Immature natural killer cell (primary cell): Measurements from ENCODE around the gene MTMR10. TPM values are rescaled to one million over a fixed set of nuclear protein-coding genes. Genes with fewer than 3 reads are reported as not detected.

Source experiments
- DNase-seq, 3 donors: peaks; one replicate each; pipeline ENCODE4 v3.0.0; 2022; ENCODE audit warnings: mixed read lengths in 1 of 3
- H3K27ac Mint-ChIP-seq, 6 donors: one replicate each; pipeline ENCODE4 v1.8.0; 2020; ENCODE audit warnings: mixed read lengths in 6 of 6, mild to moderate bottlenecking in 5 of 6, inconsistent platforms in 4 of 6, moderate library complexity in 3 of 6
- H3K27me3 Mint-ChIP-seq, 3 donors: one replicate each; pipeline ENCODE4 v1.8.0; 2020 to 2021; ENCODE audit warnings: low read depth in 3 of 3, mild to moderate bottlenecking in 3 of 3, mixed read lengths in 3 of 3, moderate library complexity in 3 of 3, inconsistent platforms in 1 of 3
- H3K36me3 Mint-ChIP-seq, 3 donors: one replicate each; pipeline ENCODE4 v1.8.0; 2020; ENCODE audit warnings: mixed read lengths in 3 of 3, inconsistent platforms in 2 of 3, mild to moderate bottlenecking in 2 of 3
- H3K4me1 Mint-ChIP-seq, 2 donors: one replicate each; pipeline ENCODE4 v1.8.0; 2020; ENCODE audit warnings: inconsistent platforms in 2 of 2, mild to moderate bottlenecking in 2 of 2, mixed read lengths in 2 of 2, moderate library complexity in 1 of 2
- H3K4me3 Mint-ChIP-seq, 5 donors: one replicate each; pipeline ENCODE4 v1.8.0; 2020; ENCODE audit warnings: mild to moderate bottlenecking in 5 of 5, mixed read lengths in 5 of 5, inconsistent platforms in 3 of 5, moderate library complexity in 3 of 5
- H3K9me3 Mint-ChIP-seq, 6 donors: one replicate each; pipeline ENCODE4 v1.8.0; 2020; ENCODE audit warnings: mild to moderate bottlenecking in 6 of 6, mixed read lengths in 6 of 6, inconsistent platforms in 4 of 6, moderate library complexity in 3 of 6
- polyA plus RNA-seq, 3 donors: library from polyadenylated mRNA; unstranded; fragments of 300-500 nt; fragmentation: Illumina TruSeq; gene quantifications; one replicate each; pipeline ENCODE4 v1.2.3, GENCODE V29; 2021

The MTMR10 gene
- polyA plus RNA-seq, 3 donors from 2014 or later = 3.3 to 10.7 (median 4.0) TPM

DNA sequence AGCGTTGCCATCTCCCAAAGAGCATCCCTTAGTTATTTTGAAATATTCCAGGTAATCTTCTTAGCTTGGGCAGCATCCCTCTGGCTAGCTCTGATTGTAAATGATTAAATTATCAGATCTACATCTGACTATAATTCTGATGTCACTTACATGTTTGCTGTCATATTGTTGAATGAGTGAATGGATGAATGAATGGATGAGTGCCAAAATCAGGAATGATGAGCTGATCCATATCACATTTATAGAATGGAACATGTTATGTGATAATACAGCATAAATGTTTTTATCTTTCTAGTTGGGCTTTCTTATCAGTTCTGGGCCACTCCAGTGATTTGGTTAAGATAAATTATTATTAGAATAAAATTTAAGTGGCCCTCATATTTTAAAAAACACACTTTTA lies 73.8 kb downstream of the MTMR10 start:
- peaks cover 0 to 2% (median 2%) of the 10 kb centered on the region in 3 donors for H3K27me3 Mint-ChIP-seq
- no peak overlapping the region for H3K27ac Mint-ChIP-seq
- peaks cover 13 to 42% (median 27%) of the 10 kb centered on the region in 3 donors for H3K36me3 Mint-ChIP-seq
- no peak for DNase-seq
- H3K9me3 Mint-ChIP-seq = no peaks in the 10 kb centered on the region
- no peak overlapping the region for H3K4me3 Mint-ChIP-seq
- H3K4me1 Mint-ChIP-seq = no peaks in the 10 kb centered on the region

DNA sequence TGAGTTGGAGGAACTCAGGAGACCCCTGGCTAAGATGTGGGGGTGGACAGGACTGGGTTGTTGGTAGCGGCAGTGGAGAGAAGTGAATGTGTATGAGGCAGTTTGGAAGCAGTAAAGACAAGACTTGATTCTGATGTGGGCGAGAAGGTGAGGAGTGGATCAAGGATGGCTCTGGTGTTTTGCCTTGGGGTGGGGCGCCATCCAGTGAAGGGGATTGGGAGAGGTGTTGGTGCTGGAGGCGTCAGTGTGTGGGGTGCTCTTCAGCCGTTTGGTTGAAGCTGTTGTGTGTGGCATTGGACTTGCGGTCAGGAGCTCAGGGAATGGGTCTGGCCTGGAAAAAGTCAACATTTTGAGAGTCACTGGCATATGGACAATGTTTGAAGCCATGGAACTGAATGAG lies 74.4 kb downstream of the MTMR10 start:
- Mint-ChIP-seq H3K27ac (no peak overlapping the region), H3K4me3 (no peak overlapping the region), H3K4me1 (no peaks in the 10 kb centered on the region)

DNA sequence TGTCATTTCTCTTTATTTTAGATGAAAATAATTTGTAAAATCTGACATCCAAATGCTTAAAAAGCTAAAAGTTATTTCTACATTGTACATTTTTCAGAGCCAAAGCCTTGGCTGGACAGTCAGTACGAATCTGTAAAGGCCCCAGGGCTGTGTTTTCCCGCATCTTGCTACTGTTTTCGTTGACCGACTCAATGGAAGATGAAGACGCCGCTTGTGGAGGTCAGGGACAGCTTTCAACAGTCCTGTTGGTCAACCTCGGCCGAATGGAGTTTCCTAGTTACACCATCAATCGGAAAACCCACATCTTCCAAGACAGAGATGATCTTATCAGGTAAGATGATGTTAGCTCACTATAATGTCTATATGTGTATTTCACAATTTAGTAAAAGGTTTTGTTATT lies 77.7 kb downstream of the MTMR10 start:
- H3K27me3 Mint-ChIP-seq = peaks cover 0 to 4% (median 0%) of the 10 kb centered on the region in 3 donors
- DNase-seq = no peak
- no peak overlapping the region for H3K4me3 Mint-ChIP-seq
- peaks cover 16 to 46% (median 24%) of the 10 kb centered on the region in 3 donors for H3K36me3 Mint-ChIP-seq
- peaks cover 0 to 4% of the 10 kb centered on the region in 2 donors for H3K4me1 Mint-ChIP-seq
- H3K9me3 Mint-ChIP-seq = no peaks in the 10 kb centered on the region
- H3K27ac Mint-ChIP-seq = no peak overlapping the region

More for the DNA sequence above, 74.4 kb downstream of the MTMR10 start:
- Mint-ChIP-seq H3K36me3 (peaks cover 10 to 41% (median 22%) of the 10 kb centered on the region in 3 donors), H3K27me3 (peaks cover 0 to 2% (median 2%) of the 10 kb centered on the region in 3 donors), H3K9me3 (no peaks in the 10 kb centered on the region)
- DNase-seq = no peak

DNA sequence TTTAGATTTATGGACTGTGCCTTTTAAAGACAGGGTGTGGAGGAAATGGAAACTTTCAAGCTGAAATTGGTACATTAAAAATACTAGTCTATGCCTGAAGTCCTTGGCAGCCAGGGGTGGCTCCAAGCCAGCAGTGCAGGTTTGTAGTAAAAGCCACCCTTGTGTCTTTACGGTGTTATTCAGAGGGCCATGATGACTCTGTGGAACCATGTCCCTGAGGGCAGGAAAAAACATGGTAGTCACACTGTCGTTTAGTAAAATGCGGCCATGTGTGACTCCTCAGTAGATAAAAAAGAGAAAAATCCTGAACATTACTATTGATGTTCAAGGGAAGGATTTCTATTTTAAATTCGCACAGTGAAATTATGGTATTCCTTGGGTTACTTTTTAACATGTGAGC lies 85.1 kb downstream of the MTMR10 start:
- peaks cover 24 to 35% of the 10 kb centered on the region in 2 donors for H3K4me1 Mint-ChIP-seq
- no peak for DNase-seq
- no peak overlapping the region for H3K27ac Mint-ChIP-seq
- no peak overlapping the region for H3K4me3 Mint-ChIP-seq
- H3K27me3 Mint-ChIP-seq = peaks cover 0 to 10% (median 0%) of the 10 kb centered on the region in 3 donors
- no peaks in the 10 kb centered on the region for H3K9me3 Mint-ChIP-seq
- H3K36me3 Mint-ChIP-seq = peaks cover 9 to 22% (median 11%) of the 10 kb centered on the region in 3 donors

DNA sequence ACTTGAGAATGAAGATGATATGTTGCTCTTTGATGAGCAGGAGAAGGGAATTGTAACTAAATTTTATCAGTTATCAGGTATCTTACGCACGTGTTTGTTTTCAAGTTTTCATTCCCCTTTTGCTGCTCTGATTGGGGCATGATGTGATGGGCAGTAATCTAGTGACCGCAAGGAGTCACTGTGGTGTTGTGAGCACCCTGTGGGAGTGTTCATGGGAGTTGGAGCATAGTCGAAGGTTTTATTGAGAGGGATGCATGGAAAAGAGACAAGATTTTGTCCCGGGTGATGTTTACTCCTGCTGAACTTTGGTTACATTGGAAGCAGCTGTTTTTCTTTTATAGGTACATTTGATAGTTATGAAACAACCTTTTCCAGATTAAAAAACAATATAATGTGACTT lies 85.6 kb downstream of the MTMR10 start:
- H3K27ac Mint-ChIP-seq = peak overlapping the region in 1 of 6 donors; percentile 31
- peaks cover 0 to 10% (median 0%) of the 10 kb centered on the region in 3 donors for H3K27me3 Mint-ChIP-seq
- H3K9me3 Mint-ChIP-seq = no peaks in the 10 kb centered on the region
- peaks cover 24 to 35% of the 10 kb centered on the region in 2 donors for H3K4me1 Mint-ChIP-seq
- H3K36me3 Mint-ChIP-seq = peaks cover 9 to 21% (median 11%) of the 10 kb centered on the region in 3 donors
- DNase-seq = no peak
- peak overlapping the region in 1 of 5 donors; percentile 4 for H3K4me3 Mint-ChIP-seq

DNA sequence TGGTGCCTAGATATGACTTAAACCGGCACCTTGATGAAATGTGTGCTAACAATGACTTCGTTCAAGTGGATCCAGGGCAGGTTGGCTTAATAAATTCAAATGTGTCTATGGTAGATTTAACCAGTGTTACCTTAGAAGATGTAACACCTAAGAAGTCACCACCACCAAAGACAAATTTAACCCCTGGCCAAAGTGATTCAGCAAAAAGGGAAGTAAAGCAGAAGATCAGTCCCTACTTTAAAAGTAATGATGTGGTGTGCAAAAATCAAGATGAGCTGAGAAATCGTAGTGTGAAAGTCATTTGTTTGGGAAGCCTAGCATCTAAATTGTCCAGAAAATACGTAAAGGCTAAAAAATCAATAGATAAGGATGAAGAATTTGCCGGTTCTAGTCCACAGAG lies 86.6 kb downstream of the MTMR10 start:
- H3K27me3 Mint-ChIP-seq = peaks cover 0 to 8% (median 0%) of the 10 kb centered on the region in 3 donors
- H3K4me3 Mint-ChIP-seq = peak overlapping the region; percentile 22 to 95 (median 92)
- DNase-seq = no peak
- H3K27ac Mint-ChIP-seq = peak overlapping the region in 1 of 6 donors; percentile 48
- no peaks in the 10 kb centered on the region for H3K9me3 Mint-ChIP-seq
- peaks cover 6 to 16% (median 8%) of the 10 kb centered on the region in 3 donors for H3K36me3 Mint-ChIP-seq
- H3K4me1 Mint-ChIP-seq = peaks cover 24 to 35% of the 10 kb centered on the region in 2 donors

- Mint-ChIP-seq H3K4me3 (peak within 1 kb of the TSS; percentile 92 to 98 (median 95)), H3K27ac (peak within 1 kb of the TSS; percentile 74 to 83 (median 79)), H3K27me3 (peaks cover 0 to 8% (median 0%) of the 10 kb centered on the region in 3 donors), H3K9me3 (no peaks in the 10 kb centered on the region), H3K36me3 (peaks cover under 1 to 7% (median 2%) of the 10 kb centered on the region in 3 donors), H3K4me1 (peaks cover 24 to 30% of the 10 kb centered on the region in 2 donors)
- DNase-seq = peak; percentile 48 to 66 (median 63)
Measured at GRCh38 chr15:30903497-30904187, 87.8 kb downstream of the MTMR10 start, which contains the start of gene FAN1. TSS of gene FAN1 (plus strand) at chr15:30903915. CDS start at chr15:30904664, 749 bp downstream.

DNA sequence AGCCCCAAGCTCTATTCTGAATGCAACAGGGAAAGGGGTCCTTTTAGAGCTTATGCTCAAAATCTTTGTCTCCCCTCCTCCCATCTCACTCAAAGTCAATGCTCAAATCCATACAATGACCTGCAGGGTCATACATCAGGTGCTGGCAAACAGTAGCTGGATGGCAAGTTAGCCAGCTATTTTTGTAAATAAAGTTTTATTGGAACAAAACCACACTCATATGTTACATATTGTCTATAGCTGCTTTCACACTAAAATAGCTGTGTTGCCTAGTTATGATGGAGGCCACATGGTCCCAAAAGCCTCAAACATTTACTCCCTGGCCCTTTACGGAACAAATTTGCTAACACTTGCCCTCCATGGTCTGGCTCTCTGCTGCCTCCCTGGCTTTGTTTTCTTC lies 89.5 kb downstream of the MTMR10 start:
- peak overlapping the region in 2 of 5 donors; percentile 32 to 95 for H3K4me3 Mint-ChIP-seq
- no peak for DNase-seq
- peaks cover 24 to 30% of the 10 kb centered on the region in 2 donors for H3K4me1 Mint-ChIP-seq
- peaks cover 0 to 8% (median 0%) of the 10 kb centered on the region in 3 donors for H3K27me3 Mint-ChIP-seq
- peaks cover 0 to 3% (median 2%) of the 10 kb centered on the region in 3 donors for H3K36me3 Mint-ChIP-seq
- H3K9me3 Mint-ChIP-seq = no peaks in the 10 kb centered on the region
- no peak overlapping the region for H3K27ac Mint-ChIP-seq

GRCh38 chr15:30896211-30896606 lies 95.2 kb downstream of the MTMR10 start:
- DNase-seq = no peak
- Mint-ChIP-seq H3K4me3 (no peak overlapping the region), H3K27me3 (no peaks in the 10 kb centered on the region), H3K36me3 (no peaks in the 10 kb centered on the region), H3K27ac (no peak overlapping the region), H3K9me3 (no peaks in the 10 kb centered on the region), H3K4me1 (peaks cover 0 to 2% of the 10 kb centered on the region in 2 donors)

DNA sequence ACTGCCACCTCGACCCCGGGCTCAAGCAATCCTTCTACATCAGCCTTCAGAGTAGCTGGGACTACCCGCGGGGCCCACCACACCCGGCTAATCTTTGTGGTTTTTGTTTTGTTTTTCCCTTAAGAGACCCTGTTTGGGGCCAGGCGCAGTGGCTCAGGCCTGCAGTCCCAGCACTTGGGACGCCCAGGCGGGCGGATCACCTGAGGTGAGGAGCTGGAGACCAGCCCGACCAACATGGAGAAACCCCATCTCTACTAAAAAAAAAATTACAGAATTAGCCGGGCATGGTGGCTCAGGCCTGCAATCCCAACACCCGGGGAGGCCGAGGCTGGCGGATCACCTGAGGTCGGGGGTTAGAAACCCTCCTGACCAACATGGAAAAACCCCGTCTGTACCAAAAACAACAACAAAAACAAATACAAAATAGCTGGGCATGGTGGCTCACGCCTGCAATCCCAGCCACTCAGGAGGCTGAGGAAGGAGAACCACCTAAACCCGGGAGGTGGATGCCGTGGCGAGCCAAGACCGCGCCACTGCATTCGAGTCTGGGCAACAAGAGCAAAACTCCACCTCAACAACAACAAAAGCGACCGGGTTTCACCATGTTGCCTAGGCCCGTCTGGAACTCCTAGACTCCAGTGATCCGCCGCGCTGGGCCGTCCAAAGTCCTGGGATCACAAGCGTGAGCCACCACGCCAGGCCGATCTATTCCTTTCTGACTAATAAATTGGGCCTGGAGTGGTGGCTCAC lies 95.8 kb downstream of the MTMR10 start:
- no peak overlapping the region for H3K27ac Mint-ChIP-seq

GRCh38 chr15:30889196-30889595 lies 102.2 kb downstream of the MTMR10 start:
- no peaks in the 10 kb centered on the region for H3K36me3 Mint-ChIP-seq
- H3K27me3 Mint-ChIP-seq = no peaks in the 10 kb centered on the region
- no peak overlapping the region for H3K4me3 Mint-ChIP-seq
- H3K4me1 Mint-ChIP-seq = no peaks in the 10 kb centered on the region
- no peak overlapping the region for H3K27ac Mint-ChIP-seq
- H3K9me3 Mint-ChIP-seq = no peaks in the 10 kb centered on the region
- DNase-seq = no peak

More for the DNA sequence above, 95.8 kb downstream of the MTMR10 start:
- H3K36me3 Mint-ChIP-seq = no peaks in the 10 kb centered on the region
- no peak for DNase-seq
- H3K9me3 Mint-ChIP-seq = no peaks in the 10 kb centered on the region
- H3K27me3 Mint-ChIP-seq = no peaks in the 10 kb centered on the region
- H3K4me3 Mint-ChIP-seq = no peak overlapping the region
- H3K4me1 Mint-ChIP-seq = peaks cover 0 to 2% of the 10 kb centered on the region in 2 donors
